DMS153 treated with DMSO at 0.1 percent for 48 hours (cell line): ENCODE measurements around the gene RHBDF1.

Experiments
- DNase-seq: peaks from one replicate; lab custom pipeline; 2025; ENCODE audit not compliant: unreplicated experiment; lab: John Stamatoyannopoulos, UW

The RHBDF1 gene

GRCh38 chr16:92431-93339, 20.3 kb upstream of the RHBDF1 start:
- no peak for DNase-seq

GRCh38 chr16:91484-91883, 19.1 kb upstream of the RHBDF1 start:
- peak; percentile 27 for DNase-seq

GRCh38 chr16:89391-90302, 17.2 kb upstream of the RHBDF1 start:
- DNase-seq, result no peak

- no peak for DNase-seq
Measured at GRCh38 chr16:88613-89012, 16.2 kb upstream of the RHBDF1 start.

- DNase-seq, result no peak
Measured at GRCh38 chr16:86483-86952, 14.1 kb upstream of the RHBDF1 start.

GRCh38 chr16:85865-86264, 13.4 kb upstream of the RHBDF1 start:
- no peak for DNase-seq

- no peak for DNase-seq
Measured at GRCh38 chr16:85407-85782, 13.0 kb upstream of the RHBDF1 start.

GRCh38 chr16:84718-85406, 12.4 kb upstream of the RHBDF1 start:
- peak; percentile 80 for DNase-seq

- DNase-seq, result peak; percentile 73
Measured at GRCh38 chr16:83781-84615, 11.6 kb upstream of the RHBDF1 start.

- no peak for DNase-seq
Measured at GRCh38 chr16:83060-83603, 10.7 kb upstream of the RHBDF1 start.

GRCh38 chr16:79151-80054, 7.0 kb upstream of the RHBDF1 start:
- DNase-seq, result no peak

GRCh38 chr16:78444-79150, 6.2 kb upstream of the RHBDF1 start:
- DNase-seq, result no peak

GRCh38 chr16:77807-78443, 5.5 kb upstream of the RHBDF1 start, which contains the start of gene MPG:
Gene MPG, plus strand, starts transcription at chr16:78225. Its CDS starts 85 bp downstream, at chr16:78310.
- peak; percentile 51 for DNase-seq

GRCh38 chr16:77273-77806, 4.9 kb upstream of the RHBDF1 start:
- peak; percentile 38 for DNase-seq

GRCh38 chr16:76535-77272, 4.3 kb upstream of the RHBDF1 start:
- no peak for DNase-seq

- DNase-seq, result no peak
Measured at GRCh38 chr16:75580-76501, 3.4 kb upstream of the RHBDF1 start.
